GM19372 (cell line): Measurements from ENCODE around the gene FATE1.
"Not testable (repeated sequence)": the region's sequence is repeated elsewhere in the genome, so short reads cannot be mapped to it uniquely, and the experiment has no call there.

Experiments
- ATAC-seq: cut with Tn5 transposase; IDR thresholded peaks from one replicate; pipeline ENCODE4 v1.9.1; 2021; ENCODE audit warnings: mild to moderate bottlenecking, low read depth, moderate library complexity; ENCODE audit not compliant: unreplicated experiment

The FATE1 gene, protein sequence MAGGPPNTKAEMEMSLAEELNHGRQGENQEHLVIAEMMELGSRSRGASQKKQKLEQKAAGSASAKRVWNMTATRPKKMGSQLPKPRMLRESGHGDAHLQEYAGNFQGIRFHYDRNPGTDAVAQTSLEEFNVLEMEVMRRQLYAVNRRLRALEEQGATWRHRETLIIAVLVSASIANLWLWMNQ

GRCh38 chrX:151715752-151716151 is at the start of gene FATE1:
TSS of gene FATE1 (plus strand) at chrX:151716035. CDS start at chrX:151716120, 85 bp downstream.
- no peak for ATAC-seq

- no peak for ATAC-seq
Measured at GRCh38 chrX:151675121-151675746, 40.6 kb upstream of the FATE1 start.

DNA sequence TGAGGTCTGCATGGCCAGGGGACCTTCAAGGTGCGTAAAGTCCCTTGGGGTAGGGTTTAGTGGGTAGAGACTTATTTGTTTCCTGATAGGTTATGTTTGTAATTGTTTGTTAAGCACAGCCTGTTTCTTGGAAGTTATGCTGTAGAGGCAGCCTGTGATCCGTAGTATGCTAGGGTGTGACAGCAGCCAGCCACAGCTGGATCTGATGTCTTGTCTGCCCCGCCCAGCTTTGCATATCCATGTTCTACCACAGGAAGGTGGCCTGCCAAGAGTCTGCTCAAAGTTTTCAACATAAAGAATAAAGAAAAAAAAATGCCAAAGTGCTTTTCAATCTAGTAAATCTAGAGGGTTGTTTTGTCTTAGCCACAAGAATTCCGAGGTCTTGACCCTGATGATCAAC is 39.6 kb upstream of the FATE1 start:
- no peak for ATAC-seq

GRCh38 chrX:151679798-151680402 is 35.9 kb upstream of the FATE1 start:
- ATAC-seq, result no peak

GRCh38 chrX:151680805-151681204 is 35.0 kb upstream of the FATE1 start:
- ATAC-seq, result peak; percentile 75

DNA sequence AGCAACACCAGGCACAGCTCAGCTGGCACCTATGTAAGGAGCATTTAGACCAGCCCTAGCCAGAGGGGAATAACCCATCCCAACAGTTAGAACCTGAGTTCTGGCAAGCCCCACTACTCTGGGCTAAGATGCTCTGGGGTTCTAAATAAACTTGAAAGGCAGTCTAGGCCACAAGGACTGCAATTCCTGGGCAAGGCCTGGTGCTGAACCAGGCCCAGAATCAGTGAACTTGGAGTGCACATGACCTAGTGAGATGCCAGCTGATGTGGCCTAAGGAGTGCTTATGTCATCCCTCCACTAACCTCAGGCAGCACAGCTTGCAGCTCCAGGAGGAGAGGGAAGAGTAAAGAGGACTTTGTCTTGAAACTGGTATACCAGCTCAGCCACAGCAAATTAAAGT is 28.2 kb upstream of the FATE1 start:
- no peak for ATAC-seq

DNA sequence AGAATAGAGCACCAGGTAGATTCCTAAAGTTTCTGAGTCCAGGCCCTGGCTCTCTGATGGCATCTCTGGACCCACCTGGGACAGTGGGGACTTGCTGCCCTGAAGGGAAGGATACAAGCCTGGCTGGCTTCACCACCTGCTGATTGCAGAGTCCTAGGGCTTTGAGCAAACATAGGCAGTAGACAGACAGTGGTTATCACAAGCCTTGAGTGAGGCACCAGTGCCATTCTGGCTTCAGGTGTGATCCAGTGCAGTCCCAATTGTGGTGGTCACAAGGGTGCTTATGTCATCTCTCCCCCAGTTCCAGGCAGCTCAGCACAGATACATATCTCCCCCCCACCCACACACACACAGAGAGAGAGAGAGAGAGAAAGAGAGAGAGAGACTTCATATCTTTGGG is 27.1 kb upstream of the FATE1 start:
- no peak for ATAC-seq

DNA sequence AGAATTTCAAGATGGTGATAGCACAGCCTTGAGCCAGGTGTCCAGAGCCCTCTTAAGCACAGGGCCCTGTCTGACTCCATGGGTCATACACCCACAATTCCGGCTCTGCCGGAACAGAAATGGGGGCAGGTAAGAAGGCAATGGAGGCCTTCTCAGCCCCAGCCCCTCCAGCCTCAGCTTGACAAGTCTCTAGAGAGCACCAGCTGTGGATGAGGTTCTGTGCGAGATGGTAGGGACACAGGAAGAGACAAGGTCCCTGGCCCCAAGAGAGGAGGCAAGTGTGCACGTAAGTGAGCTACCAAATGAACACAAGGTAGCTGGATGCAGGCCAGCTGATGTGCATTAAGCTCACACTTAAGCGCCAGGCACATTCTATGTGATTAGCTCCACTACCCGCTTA is 23.0 kb upstream of the FATE1 start:
- ATAC-seq, result no peak

GRCh38 chrX:151694121-151694520 is 21.7 kb upstream of the FATE1 start:
- no peak for ATAC-seq

GRCh38 chrX:151694661-151695582 is 20.9 kb upstream of the FATE1 start, which contains the start of gene PRRG3:
TSS of gene PRRG3 (plus strand) at chrX:151695458. CDS start at chrX:151698815, 3,357 bp downstream.
- no peak for ATAC-seq

DNA sequence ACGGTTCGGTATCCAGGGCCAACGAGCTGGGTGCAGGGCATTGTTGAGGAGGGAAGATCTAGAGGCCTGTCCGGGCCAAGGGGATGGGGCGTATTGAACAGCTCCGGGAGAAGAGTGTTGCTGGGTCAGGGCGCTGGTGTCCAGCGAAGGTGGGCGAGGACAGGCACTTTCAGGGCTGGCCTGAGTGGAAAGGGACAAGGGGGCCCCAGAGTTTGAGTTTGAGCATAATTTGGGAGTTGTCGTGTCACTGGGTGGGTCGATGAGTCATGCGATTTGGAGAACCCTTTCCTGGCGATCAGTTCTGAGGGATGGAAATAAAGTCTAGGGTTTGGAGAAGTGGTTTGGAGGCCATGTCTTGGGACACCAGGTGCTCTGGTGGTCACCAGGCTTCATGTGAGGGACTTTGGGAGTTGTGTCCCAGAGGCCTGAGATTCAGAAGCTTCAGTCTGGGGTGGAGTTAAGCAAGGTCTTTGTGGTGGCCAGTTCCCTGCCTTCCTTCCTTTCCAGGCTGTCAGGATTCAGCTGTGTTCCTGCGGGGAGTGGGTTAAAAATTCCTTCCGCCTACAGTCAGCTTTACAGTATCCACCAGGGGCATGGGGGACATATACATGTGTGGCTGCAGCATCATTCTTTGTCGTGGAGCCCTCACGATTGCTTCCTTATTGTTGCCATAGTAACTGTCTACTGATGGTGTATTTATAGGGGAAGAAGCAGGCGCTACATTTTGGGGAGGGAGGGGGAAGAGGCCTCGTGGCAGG is 20.1 kb upstream of the FATE1 start:
- no peak for ATAC-seq

GRCh38 chrX:151697082-151697481 is 18.8 kb upstream of the FATE1 start:
- ATAC-seq, result not testable (repeated sequence)

DNA sequence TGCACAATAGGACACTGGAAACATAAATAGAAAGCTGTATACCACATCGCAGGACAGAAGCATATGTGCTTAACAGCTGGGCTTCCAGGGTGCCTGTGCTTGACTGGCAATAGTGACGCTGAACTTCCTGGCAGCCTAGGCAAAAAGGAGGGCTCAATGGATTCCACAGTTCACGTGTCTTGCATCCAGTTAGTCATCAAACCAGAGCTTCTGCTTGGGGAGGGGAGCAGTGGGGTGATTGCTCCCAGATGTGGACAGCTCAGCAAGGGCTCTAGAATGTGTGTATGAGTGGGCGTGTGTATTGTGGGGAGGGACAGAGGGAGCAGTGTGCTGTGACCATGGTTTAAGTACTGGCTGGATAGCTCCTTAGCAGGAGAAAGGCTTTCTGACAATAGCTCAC is 18.3 kb upstream of the FATE1 start:
- ATAC-seq, result no peak

GRCh38 chrX:151698485-151698884 is 17.4 kb upstream of the FATE1 start:
- no peak for ATAC-seq

DNA sequence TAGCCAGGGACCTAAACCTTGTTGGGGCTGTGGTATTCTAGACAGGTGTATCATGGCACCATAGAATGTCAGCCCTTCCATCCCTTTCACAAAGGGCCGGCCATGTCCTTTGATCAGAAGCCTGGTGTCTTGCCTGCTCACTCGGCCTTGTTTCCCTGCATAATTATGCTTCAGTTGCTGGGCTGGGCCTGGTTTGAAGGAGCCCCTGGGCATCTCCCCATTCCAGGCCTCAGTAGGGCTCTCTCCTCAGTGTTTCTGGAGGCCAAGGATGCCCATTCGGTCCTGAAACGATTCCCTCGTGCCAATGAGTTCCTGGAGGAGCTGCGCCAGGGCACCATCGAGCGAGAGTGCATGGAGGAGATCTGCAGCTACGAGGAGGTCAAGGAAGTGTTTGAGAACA is 16.1 kb upstream of the FATE1 start:
- ATAC-seq, result no peak

GRCh38 chrX:151700581-151700980 is 15.3 kb upstream of the FATE1 start:
- ATAC-seq, result no peak

DNA sequence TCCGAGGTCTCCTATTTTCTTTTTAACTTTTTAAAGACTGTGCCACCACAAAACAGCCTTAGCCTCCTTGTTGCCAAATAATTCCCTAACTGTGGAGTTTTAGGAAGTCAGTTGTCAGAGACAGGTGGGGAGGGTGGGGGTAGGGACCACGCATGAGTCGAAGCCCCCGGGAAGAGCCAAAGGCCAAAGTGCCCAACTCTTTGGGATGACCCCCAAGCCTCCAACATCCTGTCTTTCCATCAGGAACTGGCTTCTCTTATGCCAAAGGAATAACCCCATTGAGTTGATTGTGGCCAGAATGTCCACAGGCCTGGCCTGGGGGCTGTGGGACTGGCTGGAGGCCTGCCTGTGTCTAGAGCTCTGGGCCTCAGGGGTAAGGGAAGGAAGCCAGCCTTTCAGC is 14.8 kb upstream of the FATE1 start:
- no peak for ATAC-seq

DNA sequence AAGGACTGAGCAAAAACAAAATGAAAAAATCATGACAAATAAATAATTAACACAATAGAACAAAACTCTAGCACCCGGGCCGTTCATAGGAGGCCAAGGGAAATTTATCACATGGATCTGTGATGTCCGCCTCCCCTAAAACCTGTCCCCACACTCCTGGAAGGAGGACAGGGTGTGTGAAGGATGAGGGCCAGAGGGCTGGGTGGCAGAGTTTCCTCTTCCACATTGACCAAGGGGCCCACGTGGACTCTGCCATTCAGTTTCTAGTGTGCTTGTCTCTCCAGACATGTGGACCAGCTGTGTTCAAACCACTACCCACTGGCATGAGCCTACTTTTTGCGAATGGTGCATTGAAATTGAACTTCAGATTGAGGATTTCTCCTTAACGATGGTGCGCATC is 14.3 kb upstream of the FATE1 start:
- ATAC-seq, result no peak

DNA sequence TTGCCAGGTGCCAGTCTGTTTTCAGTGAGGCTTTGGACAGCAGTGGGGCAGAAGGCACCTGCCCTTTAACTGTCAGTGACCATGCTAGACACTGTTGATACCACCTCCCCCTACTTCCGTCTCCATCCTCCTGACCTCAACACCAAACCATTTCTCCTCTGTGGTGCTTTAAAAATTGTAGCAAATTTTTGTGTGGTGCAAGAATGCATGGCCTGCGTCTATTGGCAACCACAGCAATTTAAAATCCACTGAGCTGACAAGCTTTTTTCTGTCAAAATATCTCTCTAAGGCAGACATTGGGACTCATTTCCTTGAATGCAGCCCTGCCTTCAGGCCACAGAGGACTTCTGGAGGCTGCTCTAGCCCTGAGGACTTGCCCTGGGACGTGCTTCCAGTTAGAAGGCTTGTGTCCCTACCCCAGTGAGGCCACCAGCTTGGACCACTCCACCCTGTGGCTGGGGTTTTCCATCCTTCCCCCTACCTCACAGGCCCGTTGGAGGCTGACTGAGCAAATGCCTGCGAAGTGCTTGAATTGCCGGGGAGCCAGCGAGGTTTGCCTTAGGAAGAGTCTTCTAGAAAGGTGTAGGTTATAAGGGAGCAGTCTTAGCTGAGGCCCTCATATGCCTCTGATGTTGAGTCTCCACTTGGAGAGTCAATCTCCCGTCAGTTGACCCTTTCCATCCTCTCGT is 13.7 kb upstream of the FATE1 start:
- no peak for ATAC-seq
